Right lobe of liver (tissue), 4 donors: ENCODE results near the gene RAB10.

Source experiments
- CTCF ChIP-seq, 4 donors: fragments of 200-600 bp in 3 of 4; fragments of 450-650 bp in 1 of 4; IDR thresholded peaks; one replicate each; pipeline versions ENCODE4 v1.5.1 to v1.8.0; 2016 to 2022; ENCODE audit warnings: antibody characterized with exemption in 4 of 4, mild to moderate bottlenecking in 2 of 4
- POLR2A ChIP-seq: fragments of 450-650 bp; IDR thresholded peaks from one replicate; pipeline ENCODE4 v1.6.1; 2017; ENCODE audit warnings: antibody characterized with exemption, mild to moderate bottlenecking
- donor health status: DM: no; HTN: no; CAD: no.
- donor health status: DM: no; HTN: no; CAD: no.
- donor health status: DM: no; HTN: yes; CAD: no.

- TF ChIP-seq CTCF (IDR thresholded peaks at IDR 0.05) (no peak), POLR2A (no peak)
Observed at GRCh38 chr2:26141145-26141769, 107.4 kb downstream of the RAB10 start.
